ENCODE measurements around the gene SSBP3.

- no peak for TF ChIP-seq POLR2AphosphoS5 (IDR thresholded peaks at IDR 0.05)
- TF ChIP-seq CTCF (IDR thresholded peaks at IDR 0.05), result no peak
Observed at GRCh38 chr1:54267815-54268761, 138.1 kb downstream of the SSBP3 start.
